HG02973 (cell line): ENCODE results near the gene CITED2.
A peak's percentile ranks its signal among the peaks of the same experiment; 100 is the strongest.
"Not testable (repeated sequence)": the region's sequence is repeated elsewhere in the genome, so short reads cannot be mapped to it uniquely, and the experiment has no call there.

Experiments
- ATAC-seq: cut with Tn5 transposase; IDR thresholded peaks from one replicate; pipeline ENCODE4 v1.9.1; 2021; ENCODE audit warnings: moderate library complexity; ENCODE audit not compliant: unreplicated experiment

CITED2 gene, protein sequence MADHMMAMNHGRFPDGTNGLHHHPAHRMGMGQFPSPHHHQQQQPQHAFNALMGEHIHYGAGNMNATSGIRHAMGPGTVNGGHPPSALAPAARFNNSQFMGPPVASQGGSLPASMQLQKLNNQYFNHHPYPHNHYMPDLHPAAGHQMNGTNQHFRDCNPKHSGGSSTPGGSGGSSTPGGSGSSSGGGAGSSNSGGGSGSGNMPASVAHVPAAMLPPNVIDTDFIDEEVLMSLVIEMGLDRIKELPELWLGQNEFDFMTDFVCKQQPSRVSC

DNA sequence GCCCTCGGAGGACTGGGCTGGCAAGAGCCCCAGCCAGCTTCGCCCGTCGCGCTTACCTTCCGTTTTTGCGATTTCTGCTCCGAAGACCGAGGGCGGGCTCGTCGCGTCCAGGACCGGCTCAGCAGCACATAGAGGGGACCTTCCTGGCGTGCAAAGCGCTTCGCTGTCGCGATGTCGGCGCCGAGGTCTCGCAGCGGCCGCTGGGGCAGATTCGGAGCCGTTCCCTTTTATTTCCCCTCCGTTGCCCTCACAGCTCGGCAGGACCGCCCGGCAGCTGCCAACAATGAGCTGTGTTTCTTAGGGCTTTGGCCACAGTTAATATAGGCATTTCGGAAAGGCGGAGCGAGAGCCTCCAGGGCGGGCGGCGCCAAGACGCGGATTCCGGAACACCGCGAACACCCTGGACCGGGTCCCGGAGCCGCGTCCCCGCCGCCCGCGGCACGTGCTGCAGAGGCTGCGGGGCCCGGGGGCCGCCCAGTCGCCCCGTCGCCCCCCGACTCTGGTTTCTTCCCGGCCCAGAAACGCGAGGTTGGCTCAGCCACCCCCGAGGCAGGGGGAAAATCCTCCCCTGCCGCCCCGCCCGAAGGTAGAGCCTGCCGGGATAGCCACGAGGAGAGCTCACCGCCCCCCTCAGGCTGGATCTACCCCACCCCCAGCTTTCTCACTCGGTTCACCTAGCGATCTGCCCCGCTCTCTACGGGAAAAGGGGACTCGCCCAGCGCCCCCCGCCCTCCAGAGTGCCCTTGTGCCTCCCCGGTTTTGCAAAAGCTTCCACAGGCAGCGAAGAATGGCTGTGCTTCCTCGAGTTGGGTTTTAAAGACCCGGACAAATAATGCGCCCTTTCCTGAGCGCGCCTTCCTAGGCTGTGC lies at the start of gene CITED2:
TSS of gene CITED2 (minus strand) at position 292 of the 869 bp plus-strand sequence. CDS start 704 bp downstream, outside the sequence.
- peak; percentile 67 for ATAC-seq

DNA sequence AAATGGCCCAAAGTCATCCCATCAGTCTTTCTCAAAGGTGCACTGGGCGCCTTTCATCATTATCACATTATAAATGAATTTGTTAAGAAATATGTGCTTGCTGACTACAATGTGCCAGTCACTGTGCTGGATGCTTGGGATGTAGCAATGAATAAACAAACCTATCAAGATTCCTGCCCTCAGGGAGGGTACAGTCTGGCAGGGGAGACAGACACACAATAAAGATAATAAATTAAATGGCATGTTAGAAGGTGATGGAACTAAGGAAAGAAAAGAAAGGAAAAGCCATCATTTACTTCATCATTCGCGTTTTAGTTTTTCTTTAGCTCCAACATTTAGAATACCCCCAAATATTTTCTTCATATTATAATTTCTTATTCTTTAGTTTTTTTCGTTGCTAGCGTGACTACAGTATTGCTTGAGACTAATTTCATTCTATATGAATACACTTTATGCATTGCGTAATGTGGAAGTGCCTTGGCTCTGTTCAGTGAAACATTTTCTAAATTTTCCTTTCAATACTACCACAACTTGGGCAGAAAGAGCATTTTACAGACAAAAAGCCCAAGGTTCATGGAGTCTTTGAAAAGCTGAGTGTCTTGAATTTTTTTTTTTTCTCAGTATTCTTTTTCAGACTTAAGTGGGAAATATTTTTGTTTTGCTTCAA lies 48.7 kb upstream of the CITED2 start:
- no peak for ATAC-seq

DNA sequence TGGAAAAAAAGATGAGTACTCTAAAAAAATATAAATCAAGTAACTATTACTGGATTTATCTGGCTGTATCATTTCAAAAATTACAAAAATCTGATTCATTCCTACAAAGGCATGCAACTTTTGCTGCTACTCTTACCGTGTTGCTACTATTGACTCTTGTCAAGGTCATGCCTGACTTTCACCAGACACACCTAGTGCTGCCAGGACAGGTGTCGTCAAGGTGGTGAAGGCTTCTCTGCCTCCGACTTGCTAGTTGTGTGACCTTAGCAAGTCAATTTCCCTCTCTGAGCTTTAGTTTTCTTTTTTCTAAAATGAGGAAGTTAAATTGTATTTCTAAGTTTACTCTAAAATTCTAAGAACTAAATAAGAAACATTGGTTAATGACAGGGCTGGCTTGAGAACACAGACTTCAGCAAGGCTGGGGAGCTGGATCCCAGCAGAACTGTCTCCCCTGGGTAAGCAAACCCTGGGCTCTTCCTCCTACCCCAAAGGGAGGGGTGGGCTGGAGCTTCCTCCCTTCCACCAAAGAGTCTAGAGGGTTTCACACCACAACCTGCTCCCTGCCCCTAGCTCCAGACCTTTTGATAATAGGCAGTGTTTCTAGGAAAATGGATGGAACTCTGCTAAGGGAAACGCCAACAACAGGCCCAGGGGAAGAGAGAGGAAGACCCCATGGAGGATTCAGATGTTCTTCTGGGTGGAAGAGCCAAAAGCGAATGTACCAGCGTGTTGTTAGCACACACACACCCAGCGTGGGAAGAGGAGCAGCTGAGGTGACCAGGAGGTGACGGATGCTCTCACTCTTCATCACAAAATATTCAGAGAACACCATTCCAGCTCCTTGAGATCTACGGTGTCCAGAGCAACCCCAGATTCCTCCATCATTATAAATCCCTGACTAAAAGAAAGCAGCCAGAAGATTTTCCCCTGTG lies 47.9 kb upstream of the CITED2 start:
- no peak for ATAC-seq

DNA sequence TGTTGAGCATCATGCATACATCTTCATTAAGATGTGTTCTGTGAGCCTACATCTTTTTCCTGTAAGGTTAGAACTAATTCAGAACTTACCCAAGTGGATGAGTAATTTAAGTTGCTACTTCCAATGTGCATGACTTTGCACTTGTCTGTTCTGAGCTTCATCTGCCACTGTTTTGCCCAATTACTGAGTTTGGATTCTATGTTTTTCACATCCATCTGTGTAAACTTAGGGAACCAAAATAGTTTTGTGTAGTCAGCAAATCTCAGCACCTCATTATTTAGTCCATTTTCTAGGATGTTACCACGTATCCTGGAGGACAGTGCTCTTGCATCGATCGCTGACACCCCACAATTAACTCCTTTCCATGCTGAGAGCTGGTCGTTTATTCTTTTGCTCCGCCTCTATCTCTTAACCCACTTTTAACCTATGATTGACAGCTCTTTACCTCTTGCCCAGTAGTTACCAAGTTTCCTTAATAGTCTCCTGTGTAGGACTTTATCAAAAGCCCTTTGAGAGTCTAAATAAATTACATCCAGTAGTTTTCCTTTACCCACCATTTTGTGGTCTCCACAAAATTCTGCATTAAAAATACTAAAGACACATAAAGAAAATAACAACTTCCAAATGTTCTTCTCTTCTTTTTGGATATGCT lies 44.2 kb upstream of the CITED2 start:
- ATAC-seq = no peak

DNA sequence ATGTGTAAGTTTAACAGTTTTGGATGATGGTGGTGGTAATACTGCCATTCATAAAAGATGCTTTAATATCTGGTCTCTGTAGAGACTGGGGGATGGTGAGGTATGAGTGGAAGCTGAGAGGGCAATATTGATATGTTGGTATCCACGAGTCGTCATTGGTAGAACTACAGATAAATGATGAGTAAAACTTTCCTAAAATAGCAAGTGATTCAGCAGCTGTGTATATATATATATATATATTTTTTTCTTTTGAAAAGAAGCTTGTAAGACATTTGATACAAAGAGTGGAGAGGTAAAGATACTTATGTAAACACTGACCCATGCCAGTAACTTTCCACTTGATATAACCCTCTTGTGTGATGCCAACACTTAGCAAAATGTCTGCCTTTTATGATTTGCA lies 41.7 kb upstream of the CITED2 start:
- no peak for ATAC-seq

DNA sequence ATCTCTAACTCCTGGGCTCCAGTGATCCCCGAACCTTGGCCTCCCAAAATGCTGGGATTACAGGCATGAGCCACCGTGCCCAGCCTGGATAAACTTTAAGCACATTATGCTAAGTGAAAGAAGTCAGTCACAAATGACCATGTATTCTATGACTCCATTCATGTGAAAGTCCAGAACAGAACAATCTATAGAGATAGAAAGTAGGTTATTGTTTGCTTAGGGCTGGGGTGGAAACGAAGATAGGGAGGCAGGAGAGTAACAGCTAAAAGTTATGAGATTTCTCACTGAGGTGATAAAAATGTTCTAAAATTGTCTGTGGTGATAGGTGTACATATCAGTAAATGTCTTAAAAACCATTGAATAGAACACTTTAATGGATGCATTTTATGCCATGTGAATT lies 40.9 kb upstream of the CITED2 start:
- no peak for ATAC-seq

DNA sequence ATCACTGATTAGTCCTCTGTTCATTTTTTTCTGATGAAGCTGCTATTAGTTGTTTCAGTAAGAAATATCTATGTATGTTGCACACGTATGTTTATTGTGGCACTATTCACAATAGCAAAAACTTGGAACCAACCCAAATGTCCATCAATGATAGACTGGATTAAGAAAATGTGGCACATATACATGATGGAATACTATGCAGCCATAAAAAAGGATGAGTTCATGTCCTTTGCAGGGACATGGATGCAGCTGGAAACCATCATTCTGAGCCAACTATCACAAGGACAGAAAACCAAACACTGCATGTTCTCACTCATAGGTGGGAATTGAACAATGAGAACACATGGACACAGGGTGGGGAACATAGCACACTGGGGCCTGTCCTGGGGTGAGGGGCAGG lies 37.7 kb upstream of the CITED2 start:
- ATAC-seq = not testable (repeated sequence)

DNA sequence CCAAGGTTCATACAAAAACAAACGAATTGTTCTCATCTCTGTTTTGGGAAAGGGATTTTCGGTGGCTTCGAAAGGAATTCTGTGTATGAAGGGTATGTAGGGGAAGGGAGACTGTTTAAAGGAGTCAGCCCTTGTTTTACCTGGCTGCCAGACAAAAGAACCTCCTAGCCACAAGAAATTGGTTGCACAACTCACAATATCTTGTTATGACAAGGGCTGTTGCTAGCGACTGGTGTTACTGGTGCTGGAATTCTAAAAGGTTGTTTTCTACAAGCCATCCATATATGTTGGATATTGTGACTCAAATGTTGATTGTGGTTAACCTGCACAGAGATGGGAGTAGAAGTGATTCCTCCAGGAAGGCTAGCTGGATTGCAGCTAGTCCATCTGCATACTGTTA lies 34.6 kb upstream of the CITED2 start:
- ATAC-seq = no peak

DNA sequence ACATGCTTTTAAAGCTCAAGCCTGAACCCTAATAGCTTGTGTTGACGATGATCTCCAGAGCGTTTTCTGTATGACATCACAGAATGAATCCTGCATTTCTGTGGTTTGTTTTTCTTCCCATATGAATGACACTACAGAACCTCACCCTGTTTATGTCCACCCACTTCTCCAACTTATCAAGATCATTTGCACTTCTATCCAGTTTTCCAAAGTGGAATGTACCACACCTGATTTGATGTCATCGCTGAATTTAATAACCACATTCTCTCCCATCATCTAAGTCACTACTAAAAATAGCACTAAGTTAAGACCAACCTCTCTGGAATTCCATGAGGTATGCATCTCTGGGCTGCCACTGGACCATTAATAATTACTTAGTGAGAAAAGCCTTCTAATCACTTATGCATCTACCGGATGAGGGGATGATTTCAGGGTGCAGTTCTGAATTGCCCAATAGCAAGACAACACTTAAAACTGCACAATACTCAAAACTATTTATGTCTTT lies 33.3 kb upstream of the CITED2 start:
- no peak for ATAC-seq

DNA sequence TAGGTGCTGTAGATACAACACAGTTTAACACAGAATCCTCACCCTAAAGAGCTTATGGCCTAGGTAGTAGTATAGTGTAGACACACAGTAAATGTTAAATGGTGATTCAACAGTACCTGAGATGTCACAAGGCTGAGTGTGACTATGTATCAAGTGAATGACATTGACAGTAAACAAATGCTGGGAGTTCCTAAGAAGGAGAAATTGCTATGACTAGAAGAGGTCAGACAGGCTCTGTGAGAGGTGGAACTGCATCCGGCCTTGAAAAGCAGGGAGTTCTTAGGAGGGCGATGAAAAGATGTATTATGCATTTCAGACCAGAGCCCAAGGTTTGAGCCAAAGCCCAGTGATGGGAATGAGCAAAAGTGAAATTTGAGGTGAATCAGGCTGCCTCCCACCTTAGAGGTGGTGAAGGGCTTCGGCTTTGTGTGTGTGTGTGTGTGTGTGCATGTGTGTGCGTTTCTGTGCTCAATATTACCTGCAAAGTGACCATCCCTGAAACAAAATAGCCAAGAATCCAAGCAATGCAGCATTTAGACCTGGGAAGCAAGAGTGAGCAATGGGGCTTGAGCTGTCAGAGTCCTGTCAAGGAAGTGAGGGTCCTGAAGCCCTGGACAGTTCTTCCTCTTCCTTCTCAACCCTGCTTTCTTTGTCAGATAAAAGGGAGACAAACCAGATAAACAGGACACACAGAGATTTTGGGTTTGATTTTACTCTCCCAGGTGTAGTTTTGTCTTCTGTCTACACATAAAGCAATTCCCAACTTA lies 32.3 kb upstream of the CITED2 start:
- no peak for ATAC-seq

DNA sequence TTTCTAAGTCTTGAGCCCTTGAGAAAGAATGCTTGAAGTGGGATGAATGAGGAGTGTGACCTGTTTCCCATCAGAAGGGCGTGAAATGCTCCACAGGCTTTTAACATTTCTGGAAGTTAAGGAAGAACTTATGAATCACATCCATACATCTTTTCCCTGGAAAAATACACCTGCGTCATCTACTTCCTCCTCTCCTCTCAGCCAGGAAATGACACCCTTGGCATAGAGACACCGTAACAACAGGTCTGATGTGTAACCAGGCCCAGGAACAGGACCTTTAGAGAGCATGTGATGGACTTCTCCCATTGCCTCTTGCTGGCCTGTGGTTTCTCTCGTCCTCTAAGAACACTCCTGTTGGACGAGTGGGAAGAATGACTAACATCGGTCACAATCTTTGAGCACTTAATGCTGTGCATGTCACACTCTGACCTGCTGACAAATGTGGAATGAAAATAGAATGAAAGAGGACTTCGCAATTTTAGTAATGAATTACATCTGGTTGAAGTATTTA lies 28.5 kb upstream of the CITED2 start:
- ATAC-seq = no peak

DNA sequence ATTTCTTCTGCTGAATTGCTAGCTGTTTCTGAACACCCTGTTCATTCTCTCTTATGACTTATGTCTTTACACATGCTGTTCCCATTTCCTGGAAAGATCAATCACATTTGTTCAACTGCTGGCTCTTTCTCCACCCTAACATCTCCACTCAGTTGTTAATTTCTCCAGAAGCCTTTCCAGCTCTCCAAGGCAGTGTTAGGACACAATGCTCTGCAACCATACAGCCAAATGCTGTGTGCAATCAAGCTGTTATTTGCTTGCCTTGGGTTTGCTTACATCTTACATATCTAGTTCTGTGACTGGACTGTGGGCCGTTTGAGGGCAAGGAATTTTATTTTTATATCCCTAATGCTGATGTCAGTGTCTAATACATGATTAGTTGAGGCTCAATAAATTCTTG lies 24.2 kb upstream of the CITED2 start:
- no peak for ATAC-seq

DNA sequence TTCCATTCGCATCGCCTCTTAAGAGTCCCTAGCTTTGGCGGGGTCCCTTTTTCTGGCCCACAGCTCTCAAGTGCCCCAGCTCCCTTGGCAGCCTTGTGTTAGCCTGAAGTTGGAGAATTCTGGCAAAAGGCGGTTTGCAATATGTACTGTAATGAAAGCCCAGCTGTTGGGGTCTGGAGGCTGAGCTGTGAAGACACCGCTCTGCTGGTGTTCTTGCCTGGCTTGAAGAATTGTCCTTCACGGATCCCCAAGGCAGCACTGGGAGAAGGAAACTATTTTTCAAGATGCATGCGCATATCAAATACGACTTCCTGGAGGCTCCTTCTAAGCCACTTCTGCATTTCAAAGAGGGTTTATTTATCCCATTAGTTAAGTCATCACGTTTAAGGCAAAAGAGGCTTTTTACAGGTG lies 21.4 kb upstream of the CITED2 start:
- no peak for ATAC-seq

DNA sequence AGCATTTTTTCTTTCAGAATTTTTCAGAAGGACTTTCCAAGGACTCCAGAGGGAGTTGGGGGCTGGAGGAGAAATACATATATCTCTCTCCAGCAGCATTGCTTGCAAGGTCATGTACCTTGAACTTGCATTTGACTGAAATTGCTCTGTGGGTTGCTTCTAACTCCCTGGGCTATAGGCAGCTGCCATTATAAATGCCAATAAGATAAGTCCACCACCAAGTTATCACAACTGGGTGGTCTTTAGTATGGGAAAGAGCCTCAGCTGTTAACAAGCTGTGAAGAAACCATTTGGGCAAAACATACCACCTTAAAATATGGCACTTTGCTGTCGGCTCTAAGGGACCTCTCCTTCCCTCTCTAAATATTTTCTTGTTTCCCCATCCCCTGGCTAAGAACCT lies 20.9 kb upstream of the CITED2 start:
- ATAC-seq = no peak

DNA sequence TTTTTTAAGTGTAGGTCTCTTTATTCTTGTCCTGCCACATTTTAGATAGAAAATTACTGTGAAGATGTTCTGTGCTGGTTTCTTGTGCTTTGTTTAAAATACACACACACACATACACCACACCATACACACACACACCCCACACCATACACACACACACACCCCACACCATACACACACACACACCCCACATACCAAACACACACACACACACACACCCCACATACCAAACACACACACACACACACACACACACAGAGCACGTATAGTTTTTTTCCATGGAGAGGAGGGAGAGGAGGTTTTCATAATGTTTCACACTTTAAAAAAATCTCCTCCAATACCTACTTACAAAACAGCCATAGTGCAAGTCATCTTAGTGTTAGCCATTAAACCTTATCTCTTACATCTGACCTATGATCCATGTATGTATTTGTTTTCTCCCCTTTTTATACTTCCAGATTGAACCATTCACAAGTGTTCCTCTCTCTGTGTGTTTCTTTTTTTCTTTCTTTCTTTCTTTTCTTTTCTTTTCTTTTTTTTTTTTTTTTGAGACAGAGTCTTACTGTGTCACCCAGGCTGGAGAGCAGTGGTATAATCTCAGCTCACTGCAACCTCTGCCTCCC lies 19.7 kb upstream of the CITED2 start:
- no peak for ATAC-seq

DNA sequence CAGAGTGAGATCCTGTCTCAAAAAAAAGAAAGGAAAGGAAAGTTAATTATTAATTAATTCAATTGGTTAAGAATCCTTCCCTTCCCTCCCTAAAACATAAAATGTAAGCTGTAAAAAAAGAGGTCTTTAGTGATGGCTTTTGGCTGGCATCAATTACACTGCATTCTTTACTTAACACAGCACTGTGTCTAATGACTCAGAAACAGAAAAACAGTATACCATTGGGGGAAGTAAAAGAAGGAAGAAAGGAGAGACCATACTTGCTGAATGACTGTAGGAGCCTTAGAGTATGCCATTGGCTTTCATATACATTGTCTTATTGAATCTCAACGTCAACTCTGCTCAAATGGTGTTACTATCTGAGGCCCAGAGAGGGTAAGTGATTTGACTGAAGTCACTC lies 18.3 kb upstream of the CITED2 start:
- peak; percentile 100 for ATAC-seq

DNA sequence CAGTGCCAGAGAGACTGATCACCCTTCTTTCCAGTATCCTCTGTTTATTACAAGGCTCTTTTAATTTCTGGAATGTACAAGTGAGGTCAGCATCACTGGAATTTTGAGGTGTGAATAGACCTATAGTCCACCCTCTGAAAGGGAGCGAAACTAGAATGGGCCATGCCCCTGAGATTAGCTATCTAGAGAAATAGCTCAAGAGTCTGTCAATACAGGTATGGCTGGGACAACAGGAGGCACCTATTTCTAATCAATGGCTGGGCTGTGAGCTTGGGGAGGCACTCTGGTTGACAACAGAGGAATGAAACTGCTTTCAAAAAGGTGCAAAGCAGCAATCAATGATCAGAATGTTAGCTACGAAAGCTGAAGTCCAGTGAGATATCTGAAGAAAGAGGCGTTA lies 17.3 kb upstream of the CITED2 start:
- ATAC-seq = no peak

DNA sequence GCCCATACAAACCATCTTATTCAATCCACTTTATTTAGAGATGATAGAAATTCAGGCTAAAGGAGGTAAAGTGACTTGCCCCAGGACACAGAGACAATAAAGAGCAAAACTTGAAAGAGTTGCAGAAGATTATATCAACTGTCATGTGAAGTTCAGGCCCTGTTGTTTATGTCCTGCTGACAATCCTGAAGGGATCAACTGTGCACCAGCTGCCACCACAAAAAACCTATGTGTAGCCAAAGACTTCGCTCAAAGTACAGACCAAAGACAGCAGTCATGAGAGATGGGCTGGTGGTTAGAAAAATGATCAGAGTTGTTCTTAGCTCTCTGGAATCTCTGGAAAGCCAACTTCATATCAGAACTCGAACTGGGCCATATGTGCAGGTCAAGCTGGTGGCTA lies 16.0 kb upstream of the CITED2 start:
- no peak for ATAC-seq

DNA sequence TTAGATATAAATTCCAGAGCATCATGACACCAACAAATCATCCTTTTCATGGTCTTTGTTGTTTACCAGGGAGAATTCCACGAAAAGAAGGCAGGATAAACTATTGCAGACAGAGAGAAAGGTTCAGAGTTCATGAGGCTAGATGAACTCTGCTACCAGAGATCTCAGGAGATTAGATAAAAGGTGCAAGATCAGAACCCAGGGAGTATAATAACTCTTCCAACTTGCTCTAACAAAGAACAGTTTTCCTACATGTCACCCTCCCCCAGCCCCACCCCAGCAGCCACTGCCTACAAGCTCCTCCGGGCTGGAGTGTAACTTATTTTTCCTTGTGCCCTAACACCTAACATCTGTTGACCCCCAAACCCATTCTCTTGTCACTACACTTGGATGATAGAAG lies 13.9 kb upstream of the CITED2 start:
- ATAC-seq = no peak
